HG03066 (cell line): ENCODE data around the gene TMEM174.
"Not testable (repeated sequence)": the region's sequence is repeated elsewhere in the genome, so short reads cannot be mapped to it uniquely, and the experiment has no call there.

Experiments
- ATAC-seq: cut with Tn5 transposase; IDR thresholded peaks from one replicate; pipeline ENCODE4 v1.9.1; 2021; ENCODE audit warnings: low read depth; ENCODE audit not compliant: unreplicated experiment

The TMEM174 gene

GRCh38 chr5:73188764-73189531 lies 16.0 kb downstream of the TMEM174 start:
- no peak for ATAC-seq

- no peak for ATAC-seq
Measured at GRCh38 chr5:73189871-73190376, 16.9 kb downstream of the TMEM174 start.

GRCh38 chr5:73192370-73192769 lies 19.4 kb downstream of the TMEM174 start:
- ATAC-seq, result no peak

GRCh38 chr5:73193592-73193991 lies 20.6 kb downstream of the TMEM174 start:
- no peak for ATAC-seq

- no peak for ATAC-seq
Measured at GRCh38 chr5:73196201-73196600, 23.2 kb downstream of the TMEM174 start.

- ATAC-seq, result no peak
Measured at GRCh38 chr5:73197637-73198257, 24.8 kb downstream of the TMEM174 start.

- no peak for ATAC-seq
Measured at GRCh38 chr5:73198833-73199592, 26.0 kb downstream of the TMEM174 start.

- no peak for ATAC-seq
Measured at GRCh38 chr5:73199671-73200070, 26.7 kb downstream of the TMEM174 start.

- ATAC-seq, result peak; percentile 82
Measured at GRCh38 chr5:73201547-73202513, 28.8 kb downstream of the TMEM174 start.

GRCh38 chr5:73204332-73204731 lies 31.3 kb downstream of the TMEM174 start:
- no peak for ATAC-seq

- no peak for ATAC-seq
Measured at GRCh38 chr5:73204733-73205132, 31.7 kb downstream of the TMEM174 start.

GRCh38 chr5:73205305-73205704 lies 32.3 kb downstream of the TMEM174 start:
- ATAC-seq, result no peak

GRCh38 chr5:73207239-73207638 lies 34.2 kb downstream of the TMEM174 start:
- ATAC-seq, result not testable (repeated sequence)

- ATAC-seq, result not testable (repeated sequence)
Measured at GRCh38 chr5:73209075-73209474, 36.1 kb downstream of the TMEM174 start.

- not testable (repeated sequence) for ATAC-seq
Measured at GRCh38 chr5:73212693-73213092, 39.7 kb downstream of the TMEM174 start.

GRCh38 chr5:73213566-73213998 lies 40.6 kb downstream of the TMEM174 start:
- ATAC-seq, result no peak

GRCh38 chr5:73214306-73214705 lies 41.3 kb downstream of the TMEM174 start:
- no peak for ATAC-seq

- ATAC-seq, result no peak
Measured at GRCh38 chr5:73214996-73215395, 42.0 kb downstream of the TMEM174 start.

- ATAC-seq, result no peak
Measured at GRCh38 chr5:73215531-73215890, 42.5 kb downstream of the TMEM174 start.
